Stimulated activated CD8-positive, alpha-beta memory T cell treated with anti-CD3 and anti-CD28 coated beads, Interleukin-7, amount 100 ng/mL, for 48 hours (primary cell): ENCODE data around the gene PRSS22.

Experiments used
- DNase-seq, 2 donors: peaks; one replicate each; pipeline ENCODE4 v3.0.0-alpha.2; 2020; ENCODE audit warnings: low read depth in 1 of 2; ENCODE audit errors: extremely low read depth in 1 of 2

The PRSS22 gene

DNA sequence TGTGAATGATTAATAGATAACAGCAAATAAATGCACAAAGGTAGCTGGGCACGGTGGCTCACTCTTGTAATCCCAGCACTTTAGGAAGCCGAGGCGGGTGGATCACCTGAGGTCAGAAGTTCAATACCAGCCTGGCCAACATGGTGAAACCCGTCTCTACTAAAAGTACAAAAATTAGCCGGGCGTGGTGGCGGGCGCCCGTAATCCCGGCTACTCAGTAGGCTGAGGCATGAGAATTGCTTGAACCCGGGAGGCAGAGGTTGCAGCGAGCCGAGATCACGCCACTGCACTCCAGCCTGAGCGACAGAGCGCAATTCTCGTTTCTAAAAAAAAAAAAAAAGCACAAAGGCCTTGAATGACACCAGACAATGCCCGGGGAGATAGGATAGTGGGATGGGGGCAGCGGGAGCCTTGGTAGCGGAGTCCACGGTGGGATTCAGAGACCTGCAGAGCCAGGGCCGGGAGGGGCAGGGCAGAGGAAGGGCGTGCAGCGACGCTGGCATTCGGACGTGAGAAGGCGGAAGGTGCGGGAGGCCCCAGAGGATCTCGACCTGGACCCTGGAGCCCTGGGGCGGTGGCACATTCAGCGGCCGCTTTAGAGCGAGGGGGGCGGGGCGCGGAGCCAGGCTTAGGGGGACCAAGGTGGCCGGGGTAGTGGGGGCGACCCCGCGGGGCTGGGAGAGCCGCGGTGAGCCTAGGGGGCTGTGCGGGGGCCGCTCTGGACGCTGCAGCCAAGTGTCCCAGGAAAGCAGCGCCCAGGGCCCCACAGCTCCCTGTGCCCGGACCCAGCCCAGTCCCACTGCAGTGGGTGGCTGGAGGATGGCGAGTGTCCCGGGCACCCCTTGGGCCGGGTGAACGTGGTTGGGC, 24.0 kb upstream of the PRSS22 start:
- no peak for DNase-seq

DNA sequence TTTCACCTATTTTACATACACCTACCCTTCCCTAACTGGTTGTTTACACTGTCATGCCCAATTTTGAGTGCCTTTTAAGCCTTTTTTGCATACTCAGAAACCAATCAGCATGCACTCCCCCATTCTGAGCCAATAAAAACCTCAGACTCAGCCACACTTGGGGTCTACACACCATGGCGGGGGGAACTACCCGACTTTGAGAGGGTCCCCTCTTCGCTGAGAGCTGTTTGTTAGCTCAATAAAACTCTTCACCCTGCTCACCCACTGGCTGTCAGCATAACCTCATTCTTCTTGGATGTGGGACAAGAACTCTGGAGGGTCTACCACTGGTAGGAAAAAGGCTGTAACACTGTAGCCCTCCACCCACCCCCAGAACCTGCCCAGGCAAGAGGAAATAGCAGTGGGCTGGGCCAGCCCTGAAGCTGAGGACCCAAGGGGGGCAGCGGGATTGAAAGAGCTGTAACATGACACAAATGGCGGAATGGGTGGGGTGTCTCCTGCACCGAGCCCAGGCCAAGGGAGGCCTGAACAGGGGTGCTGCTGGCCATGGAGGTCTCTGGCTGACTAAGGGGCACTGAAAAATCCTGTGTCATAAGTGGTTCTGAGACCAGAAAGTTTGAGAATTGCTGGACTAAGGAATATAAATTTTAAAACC, 22.0 kb upstream of the PRSS22 start:
- DNase-seq: no peak

DNA sequence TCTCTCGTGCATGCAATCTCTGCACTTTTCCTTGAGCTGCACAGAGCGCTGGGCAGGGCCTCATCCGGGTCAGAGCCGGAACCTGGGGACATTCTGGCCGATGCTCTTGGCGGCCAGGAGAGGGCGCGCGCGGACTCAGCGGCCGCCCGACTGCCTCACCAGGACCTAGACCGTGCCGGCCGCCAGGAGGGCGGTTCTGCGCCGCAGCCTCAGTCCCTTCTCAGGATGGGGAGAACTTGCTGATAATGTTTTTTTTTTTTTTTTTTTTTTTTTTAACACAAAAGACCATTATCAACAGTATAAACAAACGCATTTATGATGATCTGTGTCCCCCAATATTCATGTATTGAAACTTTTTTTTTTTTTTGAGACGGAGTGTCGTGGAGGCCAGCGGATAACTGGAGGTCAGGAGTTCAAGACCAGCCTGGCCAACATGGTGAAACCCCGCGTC, 17.0 kb upstream of the PRSS22 start:
- peak; percentile 42 to 55 for DNase-seq

DNA sequence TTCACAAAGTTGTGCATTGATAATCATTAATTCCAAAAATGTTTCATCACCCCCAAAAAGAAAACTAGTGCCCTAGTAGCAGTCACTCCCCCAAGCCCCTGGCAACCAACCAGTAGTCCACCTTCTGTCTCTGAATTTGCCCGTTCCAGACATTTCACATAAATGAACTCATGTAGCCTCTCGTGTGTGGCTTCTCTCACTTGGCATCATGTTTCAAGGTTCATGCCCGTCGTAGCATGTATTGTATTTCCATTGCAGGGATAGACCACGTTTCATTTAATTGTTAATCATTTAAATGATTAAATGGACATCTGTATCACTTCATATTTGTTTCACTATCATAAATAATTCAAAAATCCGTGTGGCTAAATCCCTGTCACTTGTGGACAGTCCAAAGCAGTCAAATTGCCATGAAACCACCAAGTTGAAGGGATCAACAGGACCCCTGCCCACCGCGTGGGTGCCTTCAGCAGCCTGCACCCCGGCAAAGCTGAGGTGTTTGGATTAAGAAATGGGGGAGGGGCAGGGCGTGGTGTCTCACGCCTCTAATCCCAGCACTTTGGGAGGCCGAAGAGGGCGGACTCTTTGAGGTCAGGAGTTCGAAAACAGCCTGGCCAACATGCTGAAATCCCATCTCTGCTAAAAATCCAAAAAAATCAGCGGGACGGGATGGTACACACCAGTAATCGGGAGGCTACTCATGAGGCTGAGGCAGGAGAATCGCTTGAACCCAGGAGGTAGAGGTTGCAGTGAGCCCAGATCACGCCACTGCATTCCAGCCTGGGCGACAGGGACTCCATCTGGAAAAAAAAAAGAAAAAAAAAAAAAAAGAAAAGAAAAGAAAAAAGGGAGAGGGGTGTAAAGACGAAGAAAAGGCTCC, 16.3 kb upstream of the PRSS22 start:
- DNase-seq: no peak

DNA sequence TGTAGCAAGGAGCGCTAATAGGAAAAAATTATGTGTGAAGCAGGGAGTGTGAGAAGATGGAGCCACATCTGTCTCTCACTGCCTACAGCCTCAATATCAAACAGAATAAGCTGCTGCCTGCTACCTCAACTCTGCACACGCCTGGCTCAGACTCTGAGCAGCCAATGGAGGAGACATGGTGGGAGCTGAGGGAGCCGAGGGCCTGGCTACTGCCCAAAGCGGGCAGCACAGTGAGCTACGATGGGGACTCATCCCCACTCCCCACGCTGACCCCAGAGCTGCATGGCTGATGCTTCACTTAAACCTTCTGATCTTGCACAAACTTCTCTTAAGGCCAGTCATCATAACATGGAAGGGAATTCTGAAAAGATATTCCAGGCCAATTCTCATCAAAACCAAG, 14.0 kb upstream of the PRSS22 start:
- no peak for DNase-seq

DNA sequence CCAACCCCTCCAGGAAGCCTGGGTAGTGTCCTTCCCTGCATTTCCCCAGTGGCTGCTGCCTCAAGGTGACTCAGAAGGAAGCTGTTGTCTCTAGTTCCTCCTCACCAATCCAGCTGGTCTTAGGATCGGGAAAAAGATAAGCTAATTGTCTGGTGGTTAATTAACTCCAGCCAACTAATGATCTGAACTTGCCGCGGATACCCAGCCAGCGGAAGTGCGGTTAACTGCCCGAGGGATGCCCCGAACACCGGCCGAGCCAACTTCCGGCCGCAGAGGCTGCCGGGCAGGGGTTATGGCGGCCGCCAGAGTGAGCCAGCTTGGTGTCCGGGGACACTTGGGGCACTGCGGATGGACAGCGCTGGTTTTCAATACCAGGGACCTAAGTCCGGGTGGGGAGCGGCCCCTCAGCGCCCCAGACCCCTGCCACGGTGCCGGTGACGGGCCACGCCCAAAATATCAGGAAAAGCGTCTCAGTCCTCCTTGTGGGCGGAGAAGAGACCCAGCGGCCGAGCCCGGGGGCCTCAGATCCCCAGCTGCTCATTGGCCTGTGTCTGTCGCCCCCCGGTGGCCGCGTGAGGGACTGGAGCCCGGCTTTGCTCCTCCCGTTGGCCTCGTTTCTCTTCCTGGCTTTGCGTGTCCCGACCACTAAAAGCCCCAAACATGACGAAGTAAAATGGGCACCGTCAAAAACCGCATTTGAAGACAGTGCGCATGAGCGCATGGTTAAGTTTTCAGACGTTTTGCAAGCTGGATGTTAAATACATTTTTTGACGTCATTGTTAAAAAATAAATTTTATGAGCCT, 10.2 kb upstream of the PRSS22 start:
- peak; percentile 91 to 95 for DNase-seq

DNA sequence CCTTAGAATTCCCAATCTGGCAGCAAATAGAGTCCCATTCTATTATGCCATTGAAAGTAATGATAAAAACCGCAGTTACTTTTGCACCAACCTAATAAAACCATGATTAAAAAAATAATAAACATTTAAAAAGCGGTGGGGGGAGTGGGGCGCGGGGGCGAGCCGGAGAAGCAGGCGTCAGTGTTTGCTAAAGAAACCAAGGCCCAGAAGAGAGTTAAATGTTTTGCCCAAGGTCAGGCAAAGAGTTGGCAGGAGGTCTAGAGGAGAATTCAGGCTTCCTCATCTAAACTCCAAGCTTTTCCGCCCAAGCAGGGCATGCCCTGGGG, 9.7 kb upstream of the PRSS22 start:
- DNase-seq: no peak

DNA sequence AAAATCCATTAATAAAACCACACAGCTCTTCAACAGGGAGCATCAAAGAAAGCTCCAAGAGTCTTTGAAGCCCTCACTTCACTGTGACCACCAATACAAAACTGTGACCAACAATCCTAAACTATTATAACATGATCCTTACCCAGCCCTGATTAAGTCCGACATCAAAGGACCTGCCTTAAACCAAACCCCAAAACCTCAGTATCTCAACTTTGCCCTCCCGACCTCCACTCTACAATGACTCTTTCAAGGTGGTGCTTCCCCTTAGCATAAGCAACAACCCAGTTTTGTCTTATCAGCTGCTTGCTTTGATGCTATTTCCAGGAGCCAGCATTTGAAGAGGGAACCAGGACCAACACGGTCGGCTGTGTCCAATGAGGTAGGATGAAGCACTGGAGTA, 8.5 kb upstream of the PRSS22 start:
- no peak for DNase-seq

DNA sequence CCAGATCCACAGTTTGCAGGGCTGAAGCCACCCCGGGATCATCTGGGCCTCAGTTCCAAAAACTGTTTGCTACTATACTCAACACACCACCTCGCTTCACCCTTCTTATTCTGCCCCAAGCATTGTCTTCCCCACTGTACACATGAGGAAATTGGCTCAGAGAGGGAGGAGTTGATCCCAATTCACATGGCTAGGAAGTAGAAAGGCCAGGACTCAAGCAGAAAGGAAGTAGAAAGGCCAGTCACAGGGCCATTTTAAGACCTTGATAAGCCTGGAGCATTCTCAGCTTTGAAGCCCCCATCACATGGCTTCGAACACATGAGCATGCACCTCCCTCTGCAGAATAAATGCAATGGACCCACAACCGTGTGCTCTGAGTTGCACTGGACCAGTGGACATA, 7.7 kb upstream of the PRSS22 start:
- DNase-seq: no peak

DNA sequence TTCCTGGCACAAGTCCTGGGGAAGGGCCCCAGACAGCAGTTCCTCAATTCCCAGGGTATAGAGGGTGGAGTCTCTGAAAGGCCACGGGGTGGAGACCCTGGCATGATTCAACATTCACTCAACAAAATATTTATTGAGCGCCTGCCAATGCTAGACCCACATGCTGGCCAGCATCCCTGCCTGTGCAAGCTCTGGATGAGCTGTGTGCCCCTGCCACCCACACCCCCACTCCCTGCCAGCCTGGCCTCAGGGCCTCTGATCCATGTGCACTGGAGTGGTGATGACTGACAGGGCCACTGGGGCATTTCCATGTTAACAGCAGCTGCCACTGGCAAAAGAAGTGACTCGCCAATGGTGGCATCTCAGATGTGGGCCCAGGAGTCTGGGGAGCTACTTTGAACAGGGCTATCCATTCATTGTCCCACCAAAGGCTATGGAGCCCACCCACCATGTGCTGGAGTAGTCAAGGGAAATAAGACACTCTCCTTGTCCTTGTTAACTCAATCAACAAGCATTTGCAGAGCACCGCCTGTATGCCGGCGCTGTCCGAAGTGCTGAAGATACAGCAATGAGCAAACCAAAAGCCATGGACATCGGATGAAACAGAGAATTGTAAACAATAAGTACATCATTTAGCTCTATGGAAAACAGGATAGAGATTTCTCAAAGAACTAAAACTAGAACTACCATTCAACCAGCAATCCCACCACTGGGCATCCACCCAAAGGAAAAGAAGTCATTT, 3.0 kb upstream of the PRSS22 start:
- no peak for DNase-seq

DNA sequence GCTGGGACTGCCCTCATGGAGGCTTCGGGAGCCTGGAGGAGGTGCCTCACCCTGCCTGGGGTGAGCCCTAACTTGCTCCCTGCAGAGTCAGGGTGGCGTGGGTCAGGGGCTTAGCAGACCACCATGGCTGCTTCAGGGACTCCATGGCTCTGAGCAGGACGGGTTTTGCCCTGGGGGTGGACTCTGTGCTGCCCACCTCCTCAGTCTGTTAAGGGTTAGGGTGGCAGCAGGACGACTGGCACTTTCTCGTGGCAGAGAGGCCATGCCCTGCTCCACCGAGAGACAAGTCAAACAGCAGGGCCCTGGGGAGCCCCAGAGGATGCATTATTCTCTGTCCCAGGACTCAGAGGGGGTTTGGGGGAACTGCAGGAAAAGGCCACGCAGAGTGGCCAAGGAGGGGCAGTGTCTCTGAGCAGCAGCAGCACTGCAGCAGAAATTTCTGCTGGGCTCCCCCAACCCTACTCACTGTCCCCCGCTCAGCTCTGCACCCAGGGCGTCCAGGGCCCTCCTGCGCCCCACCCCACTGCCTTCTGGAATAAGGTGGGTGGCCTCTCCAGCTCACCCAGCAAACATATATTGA, 1.8 kb upstream of the PRSS22 start:
- no peak for DNase-seq

DNA sequence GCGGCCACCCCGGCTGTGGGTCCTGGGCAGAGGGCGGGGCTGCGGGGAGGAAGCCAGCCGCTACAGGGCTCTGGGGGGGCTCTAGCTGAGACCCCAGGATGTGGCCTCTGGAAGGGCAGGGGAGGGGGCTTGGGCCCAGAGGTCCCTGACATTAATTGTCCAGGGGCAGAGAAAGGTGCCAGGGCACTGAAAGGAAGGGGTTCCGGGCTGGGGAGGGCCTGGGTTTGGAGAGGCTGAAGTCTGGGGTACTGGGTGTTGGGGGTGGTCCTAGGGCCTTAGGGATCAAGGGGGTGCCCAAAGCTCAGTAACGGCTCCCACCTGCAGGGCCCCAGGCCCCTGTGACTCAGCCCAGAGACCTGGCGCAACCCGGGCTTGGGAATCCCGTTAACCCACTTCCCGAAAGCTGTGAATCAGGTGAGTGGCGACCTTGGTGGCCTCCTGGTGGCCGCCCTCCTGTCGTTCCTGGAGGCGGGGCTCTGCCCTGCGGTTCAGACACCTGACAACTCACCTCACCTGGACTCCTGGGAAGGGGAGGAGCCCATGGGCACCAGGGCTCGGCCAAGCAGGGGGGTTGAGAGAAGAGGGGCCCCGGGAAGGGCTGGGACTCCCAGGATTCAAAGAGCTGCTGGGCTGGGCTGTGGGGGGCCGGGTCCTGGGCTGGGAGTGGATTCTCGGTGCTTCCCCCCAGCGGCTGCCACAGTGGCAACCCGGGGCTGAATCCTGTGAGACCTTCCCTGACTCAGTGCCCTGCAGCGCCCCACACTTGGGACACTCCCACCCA, 465 bp upstream of the PRSS22 start:
- no peak for DNase-seq

DNA sequence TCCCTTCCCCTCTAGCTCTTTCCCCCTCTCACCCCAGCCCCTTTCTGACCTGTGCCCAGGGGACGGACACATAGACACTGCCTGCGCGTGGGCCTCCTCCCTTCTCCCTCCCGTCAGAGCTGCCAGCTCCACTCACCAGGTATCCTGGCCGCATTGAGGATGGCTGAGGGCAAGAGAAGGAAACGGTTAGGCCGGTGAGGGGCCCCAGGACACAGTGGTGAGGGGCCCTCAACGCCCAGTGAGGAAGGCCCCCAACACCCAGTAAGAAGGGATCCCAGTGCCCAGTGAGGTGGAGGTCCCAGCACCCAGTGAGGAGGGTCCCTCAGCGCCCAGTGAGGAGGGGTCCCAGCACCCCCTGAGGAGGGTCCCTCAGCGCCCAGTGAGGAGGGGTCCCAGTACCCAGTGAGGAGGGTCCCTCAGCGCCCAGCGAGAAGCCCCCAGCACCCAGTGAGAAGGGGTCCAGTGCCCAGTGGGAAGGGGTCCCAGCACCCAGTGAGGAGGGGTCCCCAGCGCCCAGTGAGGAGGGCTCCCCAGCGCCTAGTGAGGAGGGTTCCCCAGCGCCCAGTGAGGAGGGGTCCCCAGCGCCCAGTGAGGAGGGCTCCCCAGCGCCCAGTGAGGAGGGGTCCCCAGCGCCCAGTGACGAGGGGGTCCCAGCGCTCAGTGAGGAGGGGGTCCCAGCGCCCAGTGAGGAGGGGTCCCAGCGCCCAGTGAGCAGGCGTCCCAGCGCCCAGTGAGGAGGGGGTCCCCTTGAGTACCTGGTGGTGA, 1.1 kb downstream of the PRSS22 start:
- no peak for DNase-seq

DNA sequence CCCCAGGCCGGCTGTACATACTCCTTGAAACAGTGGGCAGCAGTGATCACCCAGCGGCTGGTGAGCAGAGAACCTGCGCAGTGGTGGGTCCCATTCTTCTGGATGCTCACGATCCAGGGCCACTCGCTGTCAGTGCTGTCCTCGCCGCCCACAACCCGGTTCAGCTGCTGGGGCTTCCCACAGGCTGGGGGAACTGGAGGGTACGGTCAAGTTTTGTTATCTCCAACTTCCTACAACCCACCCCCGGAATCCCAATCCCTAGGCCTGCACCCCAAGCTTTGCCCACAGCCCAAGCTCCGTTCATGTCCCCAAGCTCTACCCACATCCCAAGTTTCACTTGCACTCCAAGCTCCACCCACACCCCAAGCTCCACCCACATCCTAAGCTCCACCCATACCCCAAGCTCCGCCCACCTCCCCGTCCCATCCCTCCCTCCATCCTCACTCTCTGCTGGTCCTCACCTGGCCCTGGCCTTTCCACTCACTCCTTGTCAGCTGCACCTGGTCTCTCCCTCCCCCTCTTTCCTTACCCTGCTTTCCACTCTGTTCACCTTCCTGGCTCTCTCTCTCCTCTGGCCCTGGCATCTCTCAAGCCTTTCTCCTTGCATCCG, 1.8 kb downstream of the PRSS22 start:
- no peak for DNase-seq

DNA sequence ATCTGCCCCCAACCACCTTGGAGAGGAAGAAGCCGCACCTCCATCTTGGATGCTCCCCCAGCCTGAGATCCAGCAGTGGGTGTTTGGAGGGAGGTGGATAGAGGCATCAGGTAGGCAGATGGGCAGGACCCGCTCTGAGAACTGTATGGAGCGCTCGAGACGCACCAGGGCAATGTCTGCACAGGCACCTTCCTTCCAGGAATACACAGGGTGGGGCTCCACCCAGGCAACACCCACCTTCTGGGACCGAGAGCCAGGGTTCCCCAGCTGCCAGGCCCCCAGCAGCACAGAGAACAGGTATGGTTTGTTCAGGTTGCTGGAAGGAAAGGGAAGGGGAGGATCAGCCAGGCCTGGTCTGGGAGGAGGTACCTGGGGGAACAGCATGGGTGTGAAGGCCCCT, 2.4 kb downstream of the PRSS22 start:
- no peak for DNase-seq

DNA sequence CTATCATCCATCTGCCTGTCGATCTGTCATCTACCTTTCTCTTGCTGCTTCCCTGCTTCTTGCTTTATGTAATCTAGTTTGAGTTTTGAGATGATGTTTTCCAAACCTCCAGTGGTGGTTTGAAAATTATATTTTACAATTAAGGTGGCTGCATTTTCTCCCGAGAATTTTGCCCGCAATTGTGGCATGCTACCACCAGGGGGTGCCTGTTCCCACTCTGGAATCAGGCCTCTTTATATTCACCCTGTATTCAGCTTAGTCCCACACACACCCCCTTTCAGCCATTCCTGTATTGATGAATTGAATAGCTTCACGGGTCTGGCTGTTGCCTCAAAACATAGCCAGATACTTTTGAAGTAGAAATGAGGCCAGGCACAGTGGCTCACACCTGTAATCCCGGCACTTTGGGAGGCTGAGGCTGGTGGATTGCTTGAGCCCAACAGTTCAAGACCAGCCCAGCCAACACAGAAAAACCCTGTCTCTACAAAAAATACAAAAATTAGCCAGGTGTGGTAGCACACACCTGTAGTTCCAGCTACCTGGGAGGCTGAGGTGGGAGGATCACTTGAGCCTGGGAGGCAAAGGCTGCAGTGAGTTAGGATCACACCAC, 3.2 kb downstream of the PRSS22 start:
- no peak for DNase-seq

DNA sequence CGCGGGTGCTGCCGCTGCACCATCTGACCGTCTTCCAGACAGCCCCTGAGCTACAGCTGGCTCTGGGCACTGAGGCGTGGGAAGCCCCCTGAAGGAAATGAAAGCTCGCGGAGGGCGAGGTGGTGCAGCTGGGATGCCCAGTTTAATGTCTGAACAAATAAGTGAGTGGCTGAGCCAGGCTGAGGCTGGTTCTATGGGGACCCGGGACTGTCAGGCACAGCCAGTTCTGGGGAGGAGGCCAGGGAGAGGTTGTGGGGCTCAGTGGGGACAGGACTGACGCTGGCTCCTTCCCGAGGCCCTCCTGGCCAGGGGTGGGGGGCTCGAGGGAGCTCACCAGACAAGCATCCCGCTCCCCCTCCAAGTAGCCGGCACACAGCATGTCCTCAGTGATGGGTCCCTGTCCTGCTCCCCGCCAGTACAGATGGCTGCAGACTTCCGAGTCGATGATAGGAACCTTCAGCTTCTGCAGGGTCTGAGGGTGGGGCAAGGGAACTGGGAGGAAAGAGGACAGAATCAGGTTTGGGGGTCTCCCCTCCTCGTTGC, 4.4 kb downstream of the PRSS22 start:
- no peak for DNase-seq
